GM12878 (cell line): ENCODE data around the gene SERPINF2. TPM values are rescaled to one million over a fixed set of nuclear protein-coding genes. Genes with fewer than 3 reads are reported as not detected.

Experiments
- BMI1 ChIP-seq: fragments of 450-650 bp; IDR thresholded peaks from 2 replicates; pipeline ENCODE4 v1.6.1; 2016; ENCODE audit warnings: mild to moderate bottlenecking, moderate library complexity, borderline replicate concordance
- CHD4 ChIP-seq: fragments of 200-600 bp; sonication (generic); IDR thresholded peaks from 2 replicates; pipeline ENCODE4 v1.6.1; 2016; ENCODE audit warnings: mild to moderate bottlenecking
- EGR1 ChIP-seq, 2 experiments: IDR thresholded peaks; 1 replicate in 1 of 2; 2 replicates in 1 of 2; pipeline ENCODE4 v1.6.1; 2011 to 2012; ENCODE audit warnings: low read depth in 2 of 2, low read length in 2 of 2, borderline replicate concordance in 1 of 2, mild to moderate bottlenecking in 1 of 2, moderate library complexity in 1 of 2
- FOXK2 ChIP-seq: fragments of 450-650 bp; IDR thresholded peaks from 2 replicates; pipeline ENCODE4 v1.6.1; 2017; ENCODE audit warnings: mild to moderate bottlenecking, moderate library complexity
- HDGF ChIP-seq: fragments of 450-650 bp; IDR thresholded peaks from 2 replicates; pipeline ENCODE4 v1.6.1; 2016; ENCODE audit warnings: antibody characterized with exemption
- MEF2B ChIP-seq: fragments of 450-650 bp; IDR thresholded peaks from 2 replicates; pipeline ENCODE4 v1.6.1; 2018; ENCODE audit warnings: mild to moderate bottlenecking, moderate library complexity; ENCODE audit not compliant: partially characterized antibody, poor library complexity, severe bottlenecking
- NFYA ChIP-seq: IDR thresholded peaks from 2 replicates; pipeline ENCODE4 v1.6.1; 2011; ENCODE audit warnings: low read depth, mild to moderate bottlenecking, low read length, improper control_type of control experiment, borderline replicate concordance
- NFYB ChIP-seq: IDR thresholded peaks from 2 replicates; pipeline ENCODE4 v1.6.1; 2011; ENCODE audit warnings: low read depth, mild to moderate bottlenecking, low read length, improper control_type of control experiment, moderate library complexity; ENCODE audit not compliant: insufficient read depth
- NR2C2 ChIP-seq: IDR thresholded peaks from 2 replicates; pipeline ENCODE4 v1.6.1; 2011; ENCODE audit warnings: borderline replicate concordance, low read depth; ENCODE audit not compliant: control insufficient read depth, insufficient read length
- RB1 ChIP-seq: fragments of 450-650 bp; formaldehyde crosslinking; IDR thresholded peaks from 2 replicates; pipeline ENCODE4 v1.6.1; 2017; ENCODE audit warnings: mild to moderate bottlenecking, borderline replicate concordance
- SP1 ChIP-seq: IDR thresholded peaks from one replicate; pipeline ENCODE4 v1.6.1; 2011; ENCODE audit warnings: low read depth, low read length
- SPI1 ChIP-seq: IDR thresholded peaks from 2 replicates; pipeline ENCODE4 v1.6.1; 2011; ENCODE audit warnings: low read depth, mild to moderate bottlenecking, low read length, moderate library complexity, borderline replicate concordance; ENCODE audit not compliant: insufficient read depth
- SUPT20H ChIP-seq: IDR thresholded peaks from 2 replicates; pipeline ENCODE4 v1.6.1; 2011; ENCODE audit warnings: low read depth, mild to moderate bottlenecking, low read length, moderate library complexity, borderline replicate concordance; ENCODE audit not compliant: control insufficient read depth
- YBX1 ChIP-seq: fragments of 450-650 bp; IDR thresholded peaks from 2 replicates; pipeline ENCODE4 v1.6.1; 2016; ENCODE audit warnings: antibody characterized with exemption
- polyA plus RNA-seq, 11 experiments: library from polyadenylated mRNA; depleted of rRNA in 4 of 11; unstranded in 6 of 11; stranded (reverse) in 5 of 11; fragments of >200 nt; fragmentation: Nextera tagmentation in 4 of 11; fragmentation: Illumina TruSeq in 1 of 11; extraction: Ambion mirVana in 4 of 11; extraction: Trizol in 1 of 11; gene quantifications; 1 replicate in 1 of 11; 2 replicates in 10 of 11; pipeline versions ENCODE4 v1.2.1 to v1.2.3, GENCODE V29; 2011 to 2016; ENCODE audit warnings: inconsistent platforms in 2 of 11, missing spikeins in 2 of 11, low read depth in 1 of 11
- total RNA-seq, 4 experiments: library from RNA; depleted of rRNA in 3 of 4; stranded (reverse); fragments of >200 nt in 3 of 4; fragmentation: Illumina TruSeq in 1 of 4; extraction: Trizol in 1 of 4; gene quantifications; 2 replicates each; pipeline versions ENCODE4 v1.2.1 to v1.2.3, GENCODE V29; 2013 to 2021
- TF ChIP-seq, protein P1 (sequence below): IDR thresholded peaks from 2 replicates; pipeline ENCODE4 v1.6.1; 2011; ENCODE audit warnings: low read depth, low read length, improper control_type of control experiment, borderline replicate concordance
- TF ChIP-seq, protein P2 (sequence below): fragments of 150-350 bp; IDR thresholded peaks from 2 replicates; pipeline ENCODE4 v1.6.1; 2016; ENCODE audit warnings: low read depth, low read length
- TF ChIP-seq, protein P3 (sequence below): fragments of 450-650 bp; IDR thresholded peaks from 2 replicates; pipeline ENCODE4 v1.6.1; 2017; ENCODE audit warnings: mild to moderate bottlenecking, moderate library complexity
- TF ChIP-seq, protein P4 (sequence below): fragments of 450-650 bp; conservative IDR thresholded peaks from 2 replicates; pipeline ENCODE4 v1.6.1; 2017; ENCODE audit warnings: mild to moderate bottlenecking, moderate library complexity

The SERPINF2 gene
- total and polyA plus RNA-seq, 10 of the 15 experiments (the other 5 are each of a cell fraction or from before 2014, with no cell fraction given): 0.04 to 0.21 (median 0.12) TPM; not detected in 6

DNA sequence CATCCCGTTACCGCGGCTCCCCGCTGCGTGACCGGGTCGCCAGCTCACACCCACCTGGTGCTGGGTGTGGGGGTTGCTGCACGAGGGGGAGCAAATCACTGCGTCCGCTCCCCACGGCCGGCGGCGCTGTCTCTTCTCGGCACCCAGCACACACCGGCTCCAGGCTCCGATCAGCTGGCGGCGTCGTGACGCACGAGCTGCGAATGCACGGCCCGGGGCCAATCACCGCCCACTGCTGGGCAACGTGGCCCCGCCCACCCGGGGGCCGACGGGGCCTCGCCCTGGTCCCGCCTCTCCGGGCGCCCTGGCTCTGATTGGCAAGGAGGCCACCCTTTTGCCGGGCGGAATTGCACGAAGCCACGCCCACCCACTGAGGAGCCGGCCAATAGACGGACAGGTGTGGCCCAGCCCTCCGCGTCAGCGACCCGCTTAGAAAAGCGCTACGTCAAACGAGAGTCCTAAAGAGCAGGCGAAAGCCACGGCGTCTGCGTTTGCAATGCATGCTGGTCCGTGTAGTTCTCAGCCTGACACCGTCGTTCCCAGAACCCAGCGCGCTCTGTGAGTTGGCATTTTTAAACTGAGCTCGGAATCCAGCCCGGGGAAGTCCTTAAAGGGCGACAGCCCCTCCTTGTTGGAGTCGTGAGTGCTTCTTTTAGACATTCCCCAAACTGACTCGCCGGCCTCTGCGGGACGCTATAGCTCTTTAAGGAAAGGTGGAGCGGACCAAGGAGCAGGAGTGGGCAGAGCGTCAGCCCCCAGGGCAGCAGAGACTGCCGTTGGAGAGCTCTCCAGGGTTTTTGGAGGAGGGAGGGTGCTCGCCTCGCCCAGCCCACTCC is 26.4 kb upstream of the SERPINF2 start (continued):
- TF ChIP-seq, protein P1, sequence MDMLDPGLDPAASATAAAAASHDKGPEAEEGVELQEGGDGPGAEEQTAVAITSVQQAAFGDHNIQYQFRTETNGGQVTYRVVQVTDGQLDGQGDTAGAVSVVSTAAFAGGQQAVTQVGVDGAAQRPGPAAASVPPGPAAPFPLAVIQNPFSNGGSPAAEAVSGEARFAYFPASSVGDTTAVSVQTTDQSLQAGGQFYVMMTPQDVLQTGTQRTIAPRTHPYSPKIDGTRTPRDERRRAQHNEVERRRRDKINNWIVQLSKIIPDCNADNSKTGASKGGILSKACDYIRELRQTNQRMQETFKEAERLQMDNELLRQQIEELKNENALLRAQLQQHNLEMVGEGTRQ: peak; percentile 44; the same call in 1 of the 2 replicates
- TF ChIP-seq SUPT20H (no peak), NFYA (peak; percentile 91), FOXK2 (no peak), YBX1 (no peak), RB1 (0 out of 2 replicates have a peak, but pooled peaks have one; percentile 42), SPI1 (no peak), SP1 (peak; percentile 98), HDGF (no peak; the same call in 1 of the 2 replicates), MEF2B (no peak), EGR1 (IDR thresholded peaks at IDR 0.05; ENCODE audit: borderline replicate concordance in 1 of 2, low read depth in 2 of 2, low read length in 2 of 2) (peak; percentile 41 to 63), NFYB (peak; percentile 99), NR2C2 (no peak), CHD4 (no peak), BMI1 (no peak)
- TF ChIP-seq, protein P2, sequence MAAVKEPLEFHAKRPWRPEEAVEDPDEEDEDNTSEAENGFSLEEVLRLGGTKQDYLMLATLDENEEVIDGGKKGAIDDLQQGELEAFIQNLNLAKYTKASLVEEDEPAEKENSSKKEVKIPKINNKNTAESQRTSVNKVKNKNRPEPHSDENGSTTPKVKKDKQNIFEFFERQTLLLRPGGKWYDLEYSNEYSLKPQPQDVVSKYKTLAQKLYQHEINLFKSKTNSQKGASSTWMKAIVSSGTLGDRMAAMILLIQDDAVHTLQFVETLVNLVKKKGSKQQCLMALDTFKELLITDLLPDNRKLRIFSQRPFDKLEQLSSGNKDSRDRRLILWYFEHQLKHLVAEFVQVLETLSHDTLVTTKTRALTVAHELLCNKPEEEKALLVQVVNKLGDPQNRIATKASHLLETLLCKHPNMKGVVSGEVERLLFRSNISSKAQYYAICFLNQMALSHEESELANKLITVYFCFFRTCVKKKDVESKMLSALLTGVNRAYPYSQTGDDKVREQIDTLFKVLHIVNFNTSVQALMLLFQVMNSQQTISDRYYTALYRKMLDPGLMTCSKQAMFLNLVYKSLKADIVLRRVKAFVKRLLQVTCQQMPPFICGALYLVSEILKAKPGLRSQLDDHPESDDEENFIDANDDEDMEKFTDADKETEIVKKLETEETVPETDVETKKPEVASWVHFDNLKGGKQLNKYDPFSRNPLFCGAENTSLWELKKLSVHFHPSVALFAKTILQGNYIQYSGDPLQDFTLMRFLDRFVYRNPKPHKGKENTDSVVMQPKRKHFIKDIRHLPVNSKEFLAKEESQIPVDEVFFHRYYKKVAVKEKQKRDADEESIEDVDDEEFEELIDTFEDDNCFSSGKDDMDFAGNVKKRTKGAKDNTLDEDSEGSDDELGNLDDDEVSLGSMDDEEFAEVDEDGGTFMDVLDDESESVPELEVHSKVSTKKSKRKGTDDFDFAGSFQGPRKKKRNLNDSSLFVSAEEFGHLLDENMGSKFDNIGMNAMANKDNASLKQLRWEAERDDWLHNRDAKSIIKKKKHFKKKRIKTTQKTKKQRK: peak; percentile 60; the same call in 1 of the 2 replicates
- TF ChIP-seq, protein P3, sequence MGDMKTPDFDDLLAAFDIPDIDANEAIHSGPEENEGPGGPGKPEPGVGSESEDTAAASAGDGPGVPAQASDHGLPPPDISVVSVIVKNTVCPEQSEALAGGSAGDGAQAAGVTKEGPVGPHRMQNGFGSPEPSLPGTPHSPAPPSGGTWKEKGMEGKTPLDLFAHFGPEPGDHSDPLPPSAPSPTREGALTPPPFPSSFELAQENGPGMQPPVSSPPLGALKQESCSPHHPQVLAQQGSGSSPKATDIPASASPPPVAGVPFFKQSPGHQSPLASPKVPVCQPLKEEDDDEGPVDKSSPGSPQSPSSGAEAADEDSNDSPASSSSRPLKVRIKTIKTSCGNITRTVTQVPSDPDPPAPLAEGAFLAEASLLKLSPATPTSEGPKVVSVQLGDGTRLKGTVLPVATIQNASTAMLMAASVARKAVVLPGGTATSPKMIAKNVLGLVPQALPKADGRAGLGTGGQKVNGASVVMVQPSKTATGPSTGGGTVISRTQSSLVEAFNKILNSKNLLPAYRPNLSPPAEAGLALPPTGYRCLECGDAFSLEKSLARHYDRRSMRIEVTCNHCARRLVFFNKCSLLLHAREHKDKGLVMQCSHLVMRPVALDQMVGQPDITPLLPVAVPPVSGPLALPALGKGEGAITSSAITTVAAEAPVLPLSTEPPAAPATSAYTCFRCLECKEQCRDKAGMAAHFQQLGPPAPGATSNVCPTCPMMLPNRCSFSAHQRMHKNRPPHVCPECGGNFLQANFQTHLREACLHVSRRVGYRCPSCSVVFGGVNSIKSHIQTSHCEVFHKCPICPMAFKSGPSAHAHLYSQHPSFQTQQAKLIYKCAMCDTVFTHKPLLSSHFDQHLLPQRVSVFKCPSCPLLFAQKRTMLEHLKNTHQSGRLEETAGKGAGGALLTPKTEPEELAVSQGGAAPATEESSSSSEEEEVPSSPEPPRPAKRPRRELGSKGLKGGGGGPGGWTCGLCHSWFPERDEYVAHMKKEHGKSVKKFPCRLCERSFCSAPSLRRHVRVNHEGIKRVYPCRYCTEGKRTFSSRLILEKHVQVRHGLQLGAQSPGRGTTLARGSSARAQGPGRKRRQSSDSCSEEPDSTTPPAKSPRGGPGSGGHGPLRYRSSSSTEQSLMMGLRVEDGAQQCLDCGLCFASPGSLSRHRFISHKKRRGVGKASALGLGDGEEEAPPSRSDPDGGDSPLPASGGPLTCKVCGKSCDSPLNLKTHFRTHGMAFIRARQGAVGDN: no peak
- TF ChIP-seq, protein P4, sequence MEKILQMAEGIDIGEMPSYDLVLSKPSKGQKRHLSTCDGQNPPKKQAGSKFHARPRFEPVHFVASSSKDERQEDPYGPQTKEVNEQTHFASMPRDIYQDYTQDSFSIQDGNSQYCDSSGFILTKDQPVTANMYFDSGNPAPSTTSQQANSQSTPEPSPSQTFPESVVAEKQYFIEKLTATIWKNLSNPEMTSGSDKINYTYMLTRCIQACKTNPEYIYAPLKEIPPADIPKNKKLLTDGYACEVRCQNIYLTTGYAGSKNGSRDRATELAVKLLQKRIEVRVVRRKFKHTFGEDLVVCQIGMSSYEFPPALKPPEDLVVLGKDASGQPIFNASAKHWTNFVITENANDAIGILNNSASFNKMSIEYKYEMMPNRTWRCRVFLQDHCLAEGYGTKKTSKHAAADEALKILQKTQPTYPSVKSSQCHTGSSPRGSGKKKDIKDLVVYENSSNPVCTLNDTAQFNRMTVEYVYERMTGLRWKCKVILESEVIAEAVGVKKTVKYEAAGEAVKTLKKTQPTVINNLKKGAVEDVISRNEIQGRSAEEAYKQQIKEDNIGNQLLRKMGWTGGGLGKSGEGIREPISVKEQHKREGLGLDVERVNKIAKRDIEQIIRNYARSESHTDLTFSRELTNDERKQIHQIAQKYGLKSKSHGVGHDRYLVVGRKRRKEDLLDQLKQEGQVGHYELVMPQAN: peak; percentile 99
